ENCODE data around the gene ZDHHC5. TPM values are rescaled to one million over a fixed set of nuclear protein-coding genes. Genes with fewer than 3 reads are reported as not detected.

ZDHHC5 gene
- total RNA-seq, 1 experiment from 2014 or later = 72.2 TPM

- peak overlapping the region; percentile 49 for H3K4me3 ChIP-seq (ENCODE audit: low read depth, low read length)
- peaks cover 15% of the 10 kb centered on the region for H3K36me3 Mint-ChIP-seq (ENCODE audit: insufficient read depth, unreplicated experiment)
Measured at GRCh38 chr11:57656885-57657193, 11.1 kb upstream of the ZDHHC5 start.

GRCh38 chr11:57657194-57658022, 10.5 kb upstream of the ZDHHC5 start, which contains the start of gene CLP1:
Gene CLP1, plus strand, starts transcription at chr11:57657762. Its CDS starts 1,715 bp downstream, at chr11:57659477.
- Mint-ChIP-seq H3K4me3 (ENCODE audit: unreplicated experiment) (peak within 1 kb of the TSS; percentile 88), H3K9me3 (ENCODE audit: unreplicated experiment) (no peaks in the 10 kb centered on the region), H3K36me3 (ENCODE audit: insufficient read depth, unreplicated experiment) (peaks cover 20% of the 10 kb centered on the region), H3K4me1 (ENCODE audit: low read depth, unreplicated experiment) (peaks cover 8% of the 10 kb centered on the region), H3K27ac (ENCODE audit: unreplicated experiment) (peak within 1 kb of the TSS; percentile 76), H3K27me3 (ENCODE audit: insufficient read depth, unreplicated experiment) (no peaks in the 10 kb centered on the region)
- Histone ChIP-seq H3K27me3 (replicated peaks; ENCODE audit: control insufficient read depth, insufficient read depth, low read length) (no peaks in the 10 kb centered on the region), H3K36me3 (ENCODE audit: control insufficient read depth, insufficient read depth, low read length) (peaks cover 2% of the 10 kb centered on the region; the same call in 1 of the 2 replicates), H3K4me1 (no peaks in the 10 kb centered on the region), H3K4me3 (ENCODE audit: low read depth, low read length) (peak within 1 kb of the TSS; percentile 61), H3K9me3 (no peaks in the 10 kb centered on the region)
- DNase-seq = peak; percentile 99
- TF ChIP-seq CTCF (IDR thresholded peaks at IDR 0.05; ENCODE audit: insufficient read depth in 1 of 2, low read depth in 1 of 2, low read length in 1 of 2, severe bottlenecking in 1 of 2, unreplicated experiment in 1 of 2) = no peak
- ChIA-PET POLR2A (no interaction called here), CTCF (interaction anchor here (1.4 kb wide), 1 partner anchor 13 kb away, joined by 6 read pairs; no protein-coding TSS in a partner anchor)
- intact Hi-C loops (cut with micrococcal nuclease; ENCODE audit: unreplicated experiment) = loop anchor here (1.0 kb wide), 2 partner anchors 10 to 55 kb away; partner anchors contain the start of genes MED19 and TMX2
- BruUV-seq (replicated peaks) = no TSS peak

More at GRCh38 chr11:57656885-57657193, 11.1 kb upstream of the ZDHHC5 start:
- BruUV-seq (replicated peaks) = TSS peak; percentile 98
- peaks cover 2% of the 10 kb centered on the region; the same call in 1 of the 2 replicates for H3K36me3 ChIP-seq (ENCODE audit: control insufficient read depth, insufficient read depth, low read length)
- CTCF ChIA-PET = interaction anchor here (1.4 kb wide), 1 partner anchor 12 kb away, joined by 6 read pairs; no protein-coding TSS in a partner anchor
- H3K27me3 ChIP-seq (replicated peaks; ENCODE audit: control insufficient read depth, insufficient read depth, low read length) = no peaks in the 10 kb centered on the region
- H3K9me3 Mint-ChIP-seq (ENCODE audit: unreplicated experiment) = no peaks in the 10 kb centered on the region
- H3K9me3 ChIP-seq = no peaks in the 10 kb centered on the region
- peak overlapping the region; percentile 76 for H3K27ac Mint-ChIP-seq (ENCODE audit: unreplicated experiment)
- intact Hi-C loops (cut with micrococcal nuclease; ENCODE audit: unreplicated experiment) = loop anchor here (1.0 kb wide), 2 partner anchors 10 to 55 kb away; partner anchors contain the start of genes MED19 and TMX2
- H3K4me1 Mint-ChIP-seq (ENCODE audit: low read depth, unreplicated experiment) = peaks cover 8% of the 10 kb centered on the region
- POLR2A ChIA-PET = no interaction called here
- DNase-seq = no peak
- no peak for TF ChIP-seq CTCF (IDR thresholded peaks at IDR 0.05; ENCODE audit: insufficient read depth in 1 of 2, low read depth in 1 of 2, low read length in 1 of 2, severe bottlenecking in 1 of 2, unreplicated experiment in 1 of 2)
- no peaks in the 10 kb centered on the region for H3K27me3 Mint-ChIP-seq (ENCODE audit: insufficient read depth, unreplicated experiment)
- no peaks in the 10 kb centered on the region for H3K4me1 ChIP-seq
- peak overlapping the region; percentile 88 for H3K4me3 Mint-ChIP-seq (ENCODE audit: unreplicated experiment)

- BruUV-seq (replicated peaks) = TSS peak; percentile 86
- Mint-ChIP-seq H3K4me3 (ENCODE audit: unreplicated experiment) (peak overlapping the region; percentile 88), H3K27ac (ENCODE audit: unreplicated experiment) (peak overlapping the region; percentile 76), H3K9me3 (ENCODE audit: unreplicated experiment) (no peaks in the 10 kb centered on the region), H3K27me3 (ENCODE audit: insufficient read depth, unreplicated experiment) (no peaks in the 10 kb centered on the region), H3K36me3 (ENCODE audit: insufficient read depth, unreplicated experiment) (peaks cover 26% of the 10 kb centered on the region), H3K4me1 (ENCODE audit: low read depth, unreplicated experiment) (peaks cover 8% of the 10 kb centered on the region)
- ChIA-PET CTCF (no interaction called here), POLR2A (no interaction called here)
- no peaks in the 10 kb centered on the region for H3K27me3 ChIP-seq (replicated peaks; ENCODE audit: control insufficient read depth, insufficient read depth, low read length)
- peaks cover 2% of the 10 kb centered on the region; the same call in 1 of the 2 replicates for H3K36me3 ChIP-seq (ENCODE audit: control insufficient read depth, insufficient read depth, low read length)
- no peaks in the 10 kb centered on the region for H3K9me3 ChIP-seq
- H3K4me3 ChIP-seq (ENCODE audit: low read depth, low read length) = peak overlapping the region; percentile 61
- TF ChIP-seq CTCF (IDR thresholded peaks at IDR 0.05; ENCODE audit: insufficient read depth in 1 of 2, low read depth in 1 of 2, low read length in 1 of 2, severe bottlenecking in 1 of 2, unreplicated experiment in 1 of 2) = no peak
- DNase-seq = no peak
- intact Hi-C loops (cut with micrococcal nuclease; ENCODE audit: unreplicated experiment) = no loop called here
- no peaks in the 10 kb centered on the region for H3K4me1 ChIP-seq
Measured at GRCh38 chr11:57658023-57658361, 9.9 kb upstream of the ZDHHC5 start.
